Measurements from ENCODE around the gene RPS18.

DNA sequence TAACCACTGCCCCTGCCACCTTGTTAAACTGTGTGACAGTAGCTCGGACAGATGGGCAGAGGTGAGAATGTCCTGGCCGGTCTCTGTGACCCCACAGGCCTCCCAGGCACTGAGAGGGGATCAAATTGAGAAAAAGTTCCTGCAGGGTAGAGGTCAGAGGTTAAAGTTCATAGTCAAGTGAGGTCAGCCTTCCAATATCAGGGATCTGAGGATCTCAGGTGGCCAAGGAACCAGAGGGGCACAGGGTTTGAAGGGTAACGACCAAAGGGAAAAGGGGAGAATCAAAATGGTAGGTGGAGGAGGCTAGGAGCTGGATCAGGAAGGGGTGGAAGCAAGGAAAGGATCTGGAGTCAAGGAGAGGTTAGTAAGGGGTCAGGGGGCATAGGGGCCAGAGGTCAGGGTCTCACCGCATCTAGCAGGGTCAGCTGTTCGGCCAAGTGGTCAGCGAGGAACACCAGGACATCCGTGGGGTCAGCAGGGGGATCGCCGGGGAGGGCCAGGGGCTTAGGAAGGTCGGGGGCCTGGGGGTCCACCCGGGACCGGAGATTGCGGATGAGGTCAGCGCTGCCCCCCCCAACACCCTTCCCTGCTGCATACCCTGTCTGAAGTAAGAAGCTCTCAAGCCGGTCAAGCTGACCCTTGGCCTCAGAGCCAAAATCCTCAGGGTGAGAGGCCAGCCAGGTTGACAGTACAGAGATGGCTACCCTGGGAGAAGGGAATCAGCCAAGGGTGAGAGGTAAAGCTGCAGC lies 23.9 kb downstream of the RPS18 start:
- TF ChIP-seq, protein P1, sequence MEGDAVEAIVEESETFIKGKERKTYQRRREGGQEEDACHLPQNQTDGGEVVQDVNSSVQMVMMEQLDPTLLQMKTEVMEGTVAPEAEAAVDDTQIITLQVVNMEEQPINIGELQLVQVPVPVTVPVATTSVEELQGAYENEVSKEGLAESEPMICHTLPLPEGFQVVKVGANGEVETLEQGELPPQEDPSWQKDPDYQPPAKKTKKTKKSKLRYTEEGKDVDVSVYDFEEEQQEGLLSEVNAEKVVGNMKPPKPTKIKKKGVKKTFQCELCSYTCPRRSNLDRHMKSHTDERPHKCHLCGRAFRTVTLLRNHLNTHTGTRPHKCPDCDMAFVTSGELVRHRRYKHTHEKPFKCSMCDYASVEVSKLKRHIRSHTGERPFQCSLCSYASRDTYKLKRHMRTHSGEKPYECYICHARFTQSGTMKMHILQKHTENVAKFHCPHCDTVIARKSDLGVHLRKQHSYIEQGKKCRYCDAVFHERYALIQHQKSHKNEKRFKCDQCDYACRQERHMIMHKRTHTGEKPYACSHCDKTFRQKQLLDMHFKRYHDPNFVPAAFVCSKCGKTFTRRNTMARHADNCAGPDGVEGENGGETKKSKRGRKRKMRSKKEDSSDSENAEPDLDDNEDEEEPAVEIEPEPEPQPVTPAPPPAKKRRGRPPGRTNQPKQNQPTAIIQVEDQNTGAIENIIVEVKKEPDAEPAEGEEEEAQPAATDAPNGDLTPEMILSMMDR (conservative IDR thresholded peaks at IDR 0.05; ENCODE audit: low read depth, low read length), result no peak
- TF ChIP-seq, protein P2, sequence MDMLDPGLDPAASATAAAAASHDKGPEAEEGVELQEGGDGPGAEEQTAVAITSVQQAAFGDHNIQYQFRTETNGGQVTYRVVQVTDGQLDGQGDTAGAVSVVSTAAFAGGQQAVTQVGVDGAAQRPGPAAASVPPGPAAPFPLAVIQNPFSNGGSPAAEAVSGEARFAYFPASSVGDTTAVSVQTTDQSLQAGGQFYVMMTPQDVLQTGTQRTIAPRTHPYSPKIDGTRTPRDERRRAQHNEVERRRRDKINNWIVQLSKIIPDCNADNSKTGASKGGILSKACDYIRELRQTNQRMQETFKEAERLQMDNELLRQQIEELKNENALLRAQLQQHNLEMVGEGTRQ (IDR thresholded peaks at IDR 0.05; ENCODE audit: low read depth, low read length), result no peak
- TF ChIP-seq NFE2L2 (IDR thresholded peaks at IDR 0.05; ENCODE audit: low read depth, low read length) (no peak), POLR2A (IDR thresholded peaks at IDR 0.05; ENCODE audit: low read depth, low read length) (no peak)
